ENCODE measurements around the gene MCF2L.
A peak's percentile ranks its signal among the peaks of the same experiment; 100 is the strongest.

The MCF2L gene

GRCh38 chr13:113032291-113032690 is 63.3 kb downstream of the MCF2L start:
- DNase-seq = no peak
- H3K27me3 Mint-ChIP-seq = no peaks in the 10 kb centered on the region
- H3K4me1 Mint-ChIP-seq = peaks cover 5% of the 10 kb centered on the region
- no peak overlapping the region for H3K27ac Mint-ChIP-seq
- no peaks in the 10 kb centered on the region for H3K9me3 Mint-ChIP-seq
- ATAC-seq = no peak
- H3K4me3 Mint-ChIP-seq = no peak overlapping the region

GRCh38 chr13:113033054-113033850 is 64.2 kb downstream of the MCF2L start:
- H3K27ac Mint-ChIP-seq = no peak overlapping the region
- H3K4me1 Mint-ChIP-seq = peaks cover 5% of the 10 kb centered on the region
- no peak for DNase-seq
- no peak overlapping the region for H3K4me3 Mint-ChIP-seq
- no peaks in the 10 kb centered on the region for H3K9me3 Mint-ChIP-seq
- no peak for ATAC-seq
- no peaks in the 10 kb centered on the region for H3K27me3 Mint-ChIP-seq

GRCh38 chr13:113034451-113035212 is 65.6 kb downstream of the MCF2L start:
- Mint-ChIP-seq H3K4me1 (peaks cover under 1% of the 10 kb centered on the region), H3K9me3 (no peaks in the 10 kb centered on the region), H3K4me3 (no peak overlapping the region), H3K27me3 (no peaks in the 10 kb centered on the region), H3K27ac (no peak overlapping the region)
- DNase-seq = no peak
- ATAC-seq = peak; percentile 74

- H3K4me3 Mint-ChIP-seq = no peak overlapping the region
- no peak for ATAC-seq
- DNase-seq = no peak
- no peaks in the 10 kb centered on the region for H3K27me3 Mint-ChIP-seq
- no peaks in the 10 kb centered on the region for H3K9me3 Mint-ChIP-seq
- peak overlapping the region; percentile 50 to 61 for H3K27ac Mint-ChIP-seq
- no peaks in the 10 kb centered on the region for H3K4me1 Mint-ChIP-seq
These were observed 66.3 kb downstream of the MCF2L start for GRCh38 chr13:113035213-113035800.

GRCh38 chr13:113036401-113036800 is 67.4 kb downstream of the MCF2L start:
- DNase-seq (no peak), ATAC-seq (no peak)
- no peaks in the 10 kb centered on the region for H3K9me3 Mint-ChIP-seq
- no peak overlapping the region for H3K27ac Mint-ChIP-seq
- H3K27me3 Mint-ChIP-seq = no peaks in the 10 kb centered on the region
- no peak overlapping the region for H3K4me3 Mint-ChIP-seq
- no peaks in the 10 kb centered on the region for H3K4me1 Mint-ChIP-seq

GRCh38 chr13:113040031-113040430 is 71.0 kb downstream of the MCF2L start:
- ATAC-seq = no peak
- H3K4me3 Mint-ChIP-seq = no peak overlapping the region
- no peak for DNase-seq
- no peaks in the 10 kb centered on the region for H3K27me3 Mint-ChIP-seq
- no peaks in the 10 kb centered on the region for H3K4me1 Mint-ChIP-seq
- H3K9me3 Mint-ChIP-seq = no peaks in the 10 kb centered on the region
- H3K27ac Mint-ChIP-seq = no peak overlapping the region

- no peak for ATAC-seq
These were observed 71.7 kb downstream of the MCF2L start for GRCh38 chr13:113040597-113041292.

GRCh38 chr13:113041293-113041690 is 72.3 kb downstream of the MCF2L start:
- no peak overlapping the region for H3K4me3 Mint-ChIP-seq
- DNase-seq (no peak), ATAC-seq (no peak)
- H3K9me3 Mint-ChIP-seq = no peaks in the 10 kb centered on the region
- H3K4me1 Mint-ChIP-seq = no peaks in the 10 kb centered on the region
- no peak overlapping the region for H3K27ac Mint-ChIP-seq
- H3K27me3 Mint-ChIP-seq = no peaks in the 10 kb centered on the region

More at GRCh38 chr13:113040597-113041292, 71.7 kb downstream of the MCF2L start:
- Mint-ChIP-seq H3K4me1 (no peaks in the 10 kb centered on the region), H3K27me3 (no peaks in the 10 kb centered on the region), H3K4me3 (no peak overlapping the region), H3K9me3 (no peaks in the 10 kb centered on the region), H3K27ac (peak overlapping the region in 1 of 2 donors; percentile 77)
- DNase-seq = no peak

GRCh38 chr13:113041896-113042295 is 72.9 kb downstream of the MCF2L start:
- ATAC-seq (no peak), DNase-seq (no peak)
- no peaks in the 10 kb centered on the region for H3K27me3 Mint-ChIP-seq
- no peak overlapping the region for H3K4me3 Mint-ChIP-seq
- H3K27ac Mint-ChIP-seq = no peak overlapping the region
- H3K4me1 Mint-ChIP-seq = no peaks in the 10 kb centered on the region
- H3K9me3 Mint-ChIP-seq = no peaks in the 10 kb centered on the region

- ATAC-seq (no peak), DNase-seq (no peak)
- Mint-ChIP-seq H3K4me1 (no peaks in the 10 kb centered on the region), H3K27me3 (no peaks in the 10 kb centered on the region), H3K27ac (no peak overlapping the region), H3K9me3 (no peaks in the 10 kb centered on the region), H3K4me3 (no peak overlapping the region)
These were observed 73.4 kb downstream of the MCF2L start for GRCh38 chr13:113042456-113042855.

- no peaks in the 10 kb centered on the region for H3K4me1 Mint-ChIP-seq
- H3K9me3 Mint-ChIP-seq = no peaks in the 10 kb centered on the region
- ATAC-seq (no peak), DNase-seq (no peak)
- peak overlapping the region in 1 of 2 donors; percentile 49 for H3K27ac Mint-ChIP-seq
- no peak overlapping the region for H3K4me3 Mint-ChIP-seq
- no peaks in the 10 kb centered on the region for H3K27me3 Mint-ChIP-seq
These were observed 74.1 kb downstream of the MCF2L start for GRCh38 chr13:113043001-113043630.

- Mint-ChIP-seq H3K27me3 (no peaks in the 10 kb centered on the region), H3K4me1 (no peaks in the 10 kb centered on the region)
These were observed 74.9 kb downstream of the MCF2L start for GRCh38 chr13:113043931-113044330.

GRCh38 chr13:113044391-113045114 is 75.5 kb downstream of the MCF2L start:
- no peaks in the 10 kb centered on the region for H3K27me3 Mint-ChIP-seq
- no peaks in the 10 kb centered on the region for H3K4me1 Mint-ChIP-seq
- DNase-seq (no peak), ATAC-seq (no peak)
- no peaks in the 10 kb centered on the region for H3K9me3 Mint-ChIP-seq
- no peak overlapping the region for H3K4me3 Mint-ChIP-seq
- H3K27ac Mint-ChIP-seq = no peak overlapping the region

More at GRCh38 chr13:113043931-113044330, 74.9 kb downstream of the MCF2L start:
- ATAC-seq (no peak), DNase-seq (no peak)
- Mint-ChIP-seq H3K27ac (no peak overlapping the region), H3K4me3 (no peak overlapping the region), H3K9me3 (no peaks in the 10 kb centered on the region)

GRCh38 chr13:113045251-113046127 is 76.5 kb downstream of the MCF2L start:
- H3K9me3 Mint-ChIP-seq = no peaks in the 10 kb centered on the region
- DNase-seq (no peak), ATAC-seq (no peak)
- H3K27ac Mint-ChIP-seq = no peak overlapping the region
- no peaks in the 10 kb centered on the region for H3K27me3 Mint-ChIP-seq
- no peaks in the 10 kb centered on the region for H3K4me1 Mint-ChIP-seq
- no peak overlapping the region for H3K4me3 Mint-ChIP-seq

Data from stimulated activated naive CD8-positive, alpha-beta T cell treated with anti-CD3 and anti-CD28 coated beads, Interleukin-15, amount 100 ng/mL, for 72 hours (primary cell).